ENCODE measurements around the gene PHF21B.

- TF ChIP-seq CTCF (IDR thresholded peaks at IDR 0.05) (no peak), POLR2A (IDR thresholded peaks at IDR 0.05) (no peak)
Observed at GRCh38 chr22:44913198-44913983, 96.4 kb downstream of the PHF21B start.

Data from uterus (tissue), 2 donors.